ENCODE measurements around the gene WIPF3.

GRCh38 chr7:29914180-29914579 is 107.9 kb downstream of the WIPF3 start:
- TF ChIP-seq POLR2AphosphoS5 (IDR thresholded peaks at IDR 0.05; ENCODE audit: low read depth, low read length) (no peak), POLR2A (IDR thresholded peaks at IDR 0.05; ENCODE audit: low read depth, low read length) (no peak), TAF1 (IDR thresholded peaks at IDR 0.05; ENCODE audit: low read depth, low read length) (no peak), POU2F2 (IDR thresholded peaks at IDR 0.05; ENCODE audit: low read depth, low read length) (no peak), SPI1 (IDR thresholded peaks at IDR 0.05; ENCODE audit: low read depth, low read length) (no peak)

Data from GM12891 (cell line).